GM10847 (cell line): ENCODE measurements around the gene DUSP3.

Source experiments
- POLR2A ChIP-seq: IDR thresholded peaks from 2 replicates; pipeline ENCODE4 v1.6.1; 2011; ENCODE audit not compliant: insufficient read length; ENCODE audit errors: extremely low read depth

The DUSP3 gene

DNA sequence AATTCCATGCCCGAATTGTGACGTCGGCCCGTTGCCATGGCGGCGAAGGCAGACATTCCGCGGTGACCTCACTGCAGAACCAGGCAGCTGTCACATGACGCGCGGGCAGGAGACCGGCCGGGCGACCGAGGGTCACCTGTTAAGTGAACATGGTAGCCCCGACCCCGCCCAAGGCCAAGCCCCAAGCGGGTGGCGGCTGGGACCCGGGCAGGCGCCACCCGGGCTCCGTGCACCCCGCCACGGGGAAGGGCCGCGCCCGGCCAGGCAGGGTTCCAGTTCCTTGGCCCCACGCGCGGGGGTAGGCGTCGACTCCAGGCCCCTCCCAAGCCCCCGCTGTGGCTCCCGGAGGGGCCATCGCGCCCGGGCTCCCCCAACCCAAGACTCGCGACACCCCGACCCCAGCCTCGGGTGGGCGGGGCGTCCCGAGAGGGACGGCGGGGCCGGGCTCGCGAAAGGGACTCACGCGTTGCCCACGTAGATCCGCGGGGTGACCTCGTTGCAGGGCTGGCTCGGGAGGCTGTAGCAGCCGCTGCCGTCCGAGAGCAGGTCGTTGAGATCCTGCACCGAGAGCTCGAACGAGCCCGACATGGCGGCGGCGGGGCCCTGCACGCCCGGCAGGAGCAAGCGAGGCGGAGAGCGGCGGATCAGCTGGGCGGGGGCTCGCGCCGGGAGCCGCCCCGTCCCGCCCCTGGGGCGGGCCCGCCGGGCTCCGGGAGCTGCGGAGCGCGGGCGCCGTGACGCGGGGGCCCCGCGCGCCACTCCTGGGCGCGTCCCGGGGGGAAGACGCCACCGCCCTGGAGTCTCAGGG lies at the start of gene DUSP3:
TSS of gene DUSP3 (minus strand) at position 641 of the 808 bp plus-strand sequence. CDS start at position 588, 53 bp downstream.
- peak; percentile 51 for TF ChIP-seq POLR2A

DNA sequence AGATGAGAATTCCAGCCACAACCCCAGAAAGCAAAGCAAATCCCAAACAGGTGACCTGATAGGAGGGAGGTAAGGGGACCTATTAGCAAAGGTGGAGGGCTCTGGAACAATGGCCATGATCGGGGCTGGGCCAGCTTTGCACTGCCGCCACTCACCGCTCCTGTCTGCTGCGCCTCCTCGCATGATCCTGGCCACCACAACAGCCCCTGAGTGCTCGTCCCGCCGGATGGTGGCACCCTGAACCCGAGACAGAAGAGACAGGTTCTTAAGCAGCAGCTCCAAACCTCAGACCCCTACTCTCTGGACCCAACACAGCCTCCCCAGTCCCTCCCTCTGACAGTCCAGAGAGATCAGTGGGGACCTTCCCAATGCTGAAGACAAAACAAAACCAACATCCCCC lies 48.8 kb upstream of the DUSP3 start:
- TF ChIP-seq POLR2A: no peak

DNA sequence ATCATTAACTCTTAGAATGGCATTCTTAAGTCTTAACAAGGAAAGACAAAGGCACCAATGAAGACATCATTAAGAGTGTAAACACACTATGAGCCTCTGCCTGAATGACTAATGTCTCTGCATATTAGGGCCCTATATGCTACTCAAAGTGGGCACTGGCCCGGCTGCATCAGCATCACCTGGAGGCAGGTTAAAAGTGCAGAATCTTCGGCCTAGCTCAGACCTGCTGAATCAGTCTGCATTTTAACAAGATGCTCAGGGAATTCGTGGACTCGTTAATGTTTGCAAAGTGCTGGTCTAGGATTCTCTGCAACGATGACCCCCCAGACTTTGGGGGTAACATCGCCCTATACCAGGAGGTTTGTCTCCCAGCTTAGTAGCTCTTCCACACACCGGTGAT lies 47.4 kb upstream of the DUSP3 start:
- no peak for TF ChIP-seq POLR2A

DNA sequence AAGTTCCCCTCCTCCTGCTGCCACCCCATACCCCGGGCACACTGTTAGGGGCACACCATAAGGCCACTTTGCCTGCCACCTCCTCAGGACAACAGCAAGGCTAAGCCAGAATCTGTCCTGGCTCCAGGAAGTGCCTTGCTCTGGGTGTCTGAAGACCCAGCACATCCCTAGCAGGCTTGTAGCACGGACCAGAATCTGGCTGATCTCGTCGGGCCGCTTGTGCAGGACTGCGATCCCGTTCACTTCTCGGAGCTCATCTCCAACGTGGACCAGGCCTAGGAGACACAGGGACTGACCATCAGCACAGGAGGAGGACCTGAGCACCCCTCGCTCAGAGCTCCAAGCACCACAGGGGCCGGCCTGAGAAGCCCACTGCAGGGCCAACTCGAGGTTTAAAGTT lies 46.8 kb upstream of the DUSP3 start:
- TF ChIP-seq POLR2A: no peak

DNA sequence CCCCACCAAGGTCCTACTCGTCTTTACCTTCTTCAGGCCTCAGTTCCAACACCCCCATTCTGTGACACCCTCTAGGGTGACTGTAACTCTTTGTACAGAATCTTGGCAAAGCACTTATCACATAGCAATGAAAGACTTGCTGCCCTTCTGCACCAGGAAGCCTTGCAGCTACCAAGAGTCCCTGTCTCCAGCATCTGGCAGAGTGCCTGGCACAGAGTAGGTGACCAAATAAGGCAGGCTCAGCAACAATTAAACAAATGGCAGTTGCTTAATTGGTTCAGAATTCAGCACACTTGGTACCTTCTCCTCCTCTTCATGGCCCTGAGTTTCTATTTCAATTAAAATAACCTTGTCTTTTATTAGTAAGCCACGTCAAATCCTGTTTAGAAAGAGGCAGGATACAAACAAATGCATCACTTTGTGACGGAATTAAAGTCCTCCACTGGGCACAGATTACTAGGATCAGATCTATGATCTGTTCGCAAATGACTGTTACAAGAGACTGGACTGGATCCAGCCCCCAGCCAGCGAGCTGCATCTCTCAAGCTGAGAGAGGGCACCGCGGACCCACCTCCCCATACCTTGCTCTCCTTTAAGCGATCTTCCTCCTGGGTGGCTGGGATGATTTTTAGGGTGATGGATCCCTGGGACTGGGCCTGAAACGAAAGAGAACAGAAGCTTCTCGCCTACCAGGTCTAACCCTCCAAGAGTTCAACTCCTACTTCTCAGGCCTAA lies 44.7 kb upstream of the DUSP3 start:
- no peak for TF ChIP-seq POLR2A

DNA sequence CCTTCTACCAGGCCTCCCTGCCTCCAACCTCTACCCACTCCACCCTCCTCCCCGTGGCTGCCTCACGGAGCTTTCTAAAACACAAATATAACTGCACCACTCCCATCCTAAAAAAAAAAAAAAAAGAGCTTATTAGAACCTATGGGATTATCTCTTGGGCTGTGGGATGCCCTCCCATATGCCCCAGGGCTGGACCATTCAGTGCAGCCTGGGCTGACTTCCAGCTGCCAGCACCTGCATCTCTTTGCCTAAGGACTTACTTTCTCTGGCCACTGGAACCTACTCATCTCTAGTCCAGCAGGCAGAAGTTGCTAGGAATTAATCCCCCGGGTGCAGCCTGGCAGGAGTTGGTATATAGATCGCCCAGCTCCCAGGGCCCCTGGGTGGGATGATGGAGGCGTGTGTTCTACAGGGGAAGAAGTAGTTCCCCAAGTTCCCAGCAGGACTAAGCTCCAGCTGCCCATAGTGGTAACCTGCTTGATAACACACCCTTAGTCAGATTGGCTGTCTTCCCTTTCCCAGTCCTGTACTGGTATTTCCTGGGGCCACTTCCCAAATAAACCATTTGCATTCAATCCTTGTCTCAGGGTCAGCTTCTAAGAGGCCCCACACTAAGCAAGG lies 43.9 kb upstream of the DUSP3 start:
- TF ChIP-seq POLR2A: no peak

DNA sequence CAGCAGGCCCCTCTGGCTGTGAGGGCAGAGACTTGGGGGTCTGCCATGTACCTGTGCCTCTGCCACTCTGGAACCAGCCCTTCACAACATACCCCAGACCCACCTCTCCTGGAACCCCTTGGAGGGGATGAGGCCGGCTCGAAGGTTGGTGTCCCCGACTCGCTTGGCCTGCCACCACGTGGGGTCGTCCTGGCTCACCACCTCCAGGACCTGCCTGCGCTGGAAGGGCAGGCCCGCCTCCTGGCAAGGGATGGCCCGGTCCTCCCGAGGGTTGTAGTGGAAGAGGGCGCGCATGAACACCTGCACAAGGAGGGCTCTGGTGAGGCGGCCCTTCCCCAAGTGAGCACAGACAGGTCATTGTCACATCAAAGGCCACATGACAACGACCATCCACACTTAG lies 42.0 kb upstream of the DUSP3 start:
- no peak for TF ChIP-seq POLR2A

DNA sequence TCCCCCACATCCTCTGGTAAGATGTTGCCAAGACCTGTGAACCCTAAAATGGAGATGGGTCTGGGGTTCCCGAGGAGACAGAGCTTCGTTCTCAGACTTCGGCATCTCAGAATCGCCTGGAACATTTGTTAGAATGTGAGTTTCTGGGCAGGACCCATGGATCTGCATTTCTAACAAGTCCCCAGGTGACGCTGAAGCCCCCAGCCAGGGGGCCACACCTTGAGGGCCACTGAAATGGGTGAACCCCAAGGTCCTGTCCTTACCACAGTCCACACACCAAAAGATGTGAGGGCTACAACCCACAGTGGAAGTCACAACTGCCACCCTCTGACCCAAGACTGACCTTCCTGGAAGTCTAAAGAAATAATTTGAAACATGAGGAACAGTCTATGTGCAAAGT lies 40.2 kb upstream of the DUSP3 start:
- no peak for TF ChIP-seq POLR2A

DNA sequence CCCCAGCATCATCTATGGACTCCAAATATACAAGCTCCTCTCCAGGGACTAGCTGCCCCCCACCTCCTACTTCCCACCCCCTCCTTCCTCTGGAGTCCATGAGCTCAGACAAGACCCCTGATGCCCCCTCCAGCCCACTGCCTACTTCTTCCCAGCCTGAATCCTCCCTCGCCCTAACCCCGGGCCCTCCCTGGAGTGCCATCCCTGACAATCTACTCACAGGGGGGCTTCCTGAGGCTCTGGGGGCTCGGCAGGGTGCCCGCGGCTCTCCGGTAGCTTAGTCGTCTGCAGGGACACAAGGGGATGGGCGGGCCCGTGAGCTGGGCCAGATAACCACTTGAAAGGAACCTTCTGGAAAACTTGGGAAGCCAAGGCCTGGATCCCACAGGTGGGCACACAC lies 39.0 kb upstream of the DUSP3 start:
- TF ChIP-seq POLR2A: no peak

DNA sequence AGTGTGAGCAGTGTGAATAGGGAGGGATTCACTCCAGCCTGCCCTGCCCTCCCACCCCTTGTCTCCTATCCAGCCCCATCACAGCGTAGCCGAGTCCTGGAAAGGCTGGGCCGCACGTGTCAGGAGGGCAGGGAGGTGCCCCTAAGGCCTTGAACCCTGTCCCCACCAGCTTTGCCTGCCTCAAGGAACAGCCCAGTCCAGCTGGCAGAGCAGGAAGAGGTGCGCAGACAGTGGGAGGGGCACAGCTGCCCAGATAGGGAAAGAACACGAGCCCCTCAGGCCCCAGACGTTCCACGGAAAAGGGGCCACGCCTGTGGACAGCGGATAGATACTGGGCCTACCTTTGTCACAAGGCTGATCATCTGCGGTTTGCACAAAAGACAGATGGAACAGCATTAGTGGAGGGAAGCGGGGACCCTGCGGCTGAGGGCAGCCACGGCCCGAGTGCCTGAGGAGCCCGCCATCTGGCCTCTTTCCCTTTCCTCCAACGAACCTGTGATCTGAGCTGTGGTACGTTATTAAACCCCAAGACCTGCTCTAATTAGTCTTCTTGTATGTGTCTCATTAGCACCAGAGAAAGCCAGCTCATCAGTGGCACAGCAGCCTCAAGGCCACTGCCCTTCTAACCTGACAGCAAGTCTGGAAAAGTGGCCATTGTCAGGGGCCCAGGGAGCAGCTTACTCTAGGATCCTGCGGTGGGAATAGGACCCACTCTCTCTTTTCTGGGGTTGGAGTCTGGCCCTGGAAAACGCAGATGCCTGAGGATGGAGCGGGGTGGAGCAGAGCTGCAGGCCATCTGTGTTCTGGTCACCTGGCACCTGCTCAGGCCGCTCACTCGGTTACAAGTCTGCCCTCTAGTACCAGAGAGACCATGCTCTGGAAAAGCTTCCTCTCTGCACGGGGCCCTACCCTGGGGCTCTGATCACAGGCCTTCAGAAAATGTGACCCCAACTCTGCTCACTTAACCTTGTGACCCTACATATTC lies 37.9 kb upstream of the DUSP3 start:
- no peak for TF ChIP-seq POLR2A

DNA sequence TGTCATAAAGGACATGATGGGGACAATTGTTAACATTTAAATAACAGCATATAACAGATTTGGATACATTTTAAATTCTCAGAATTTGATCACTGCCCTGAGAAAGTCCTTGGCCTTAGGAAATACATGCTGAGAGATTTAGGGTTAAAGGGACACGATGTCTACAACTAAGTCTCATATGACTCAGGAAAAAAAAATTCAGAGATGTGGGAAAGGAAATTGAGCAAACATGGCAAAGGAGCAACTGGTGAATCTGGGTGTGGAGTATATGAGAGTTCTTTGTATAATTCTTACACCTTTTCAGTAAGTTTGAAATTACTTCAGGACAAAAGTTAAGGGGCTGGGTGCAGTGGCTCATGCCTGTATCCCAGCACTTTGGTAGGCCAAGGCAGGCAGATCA lies 35.9 kb upstream of the DUSP3 start:
- no peak for TF ChIP-seq POLR2A

DNA sequence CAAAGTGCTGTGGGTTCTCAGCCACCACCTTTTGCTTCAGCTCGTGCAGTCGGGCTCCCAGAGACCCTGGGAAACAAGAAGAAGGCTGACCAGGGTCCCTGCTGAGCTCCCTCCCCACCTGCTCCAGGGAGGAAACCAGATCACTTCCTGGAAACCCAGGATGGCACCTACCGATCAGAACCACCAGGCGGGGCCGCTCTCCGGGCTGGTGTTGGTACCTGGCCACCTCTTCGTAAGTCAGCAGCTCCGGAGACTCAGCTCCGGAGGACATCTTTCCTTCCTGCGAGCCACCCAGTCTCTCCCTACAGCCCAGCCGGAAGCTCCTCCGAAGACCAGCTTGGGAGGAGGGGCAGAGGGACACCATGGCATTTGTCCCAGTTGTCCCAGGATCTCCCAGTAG lies 35.2 kb upstream of the DUSP3 start:
- TF ChIP-seq POLR2A: no peak

DNA sequence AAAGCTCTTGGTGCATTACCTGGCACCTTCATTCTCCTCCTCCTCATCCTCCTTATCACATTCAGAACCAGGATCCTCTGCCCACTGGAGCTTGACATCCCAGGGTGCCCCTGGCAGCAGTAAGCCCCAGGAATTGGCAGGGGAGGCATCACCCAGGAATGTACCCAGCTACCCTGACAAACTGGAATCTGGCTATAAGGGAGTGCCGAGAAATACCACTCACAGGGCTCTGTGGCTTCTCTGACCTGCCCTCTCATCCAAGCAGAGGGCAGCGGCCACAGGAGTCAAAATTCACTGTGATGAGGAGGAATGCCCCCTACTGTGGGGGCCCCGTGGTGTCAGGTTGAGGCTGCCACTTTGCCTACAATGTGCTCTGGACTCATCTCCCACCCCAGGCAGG lies 34.6 kb upstream of the DUSP3 start:
- TF ChIP-seq POLR2A: no peak

DNA sequence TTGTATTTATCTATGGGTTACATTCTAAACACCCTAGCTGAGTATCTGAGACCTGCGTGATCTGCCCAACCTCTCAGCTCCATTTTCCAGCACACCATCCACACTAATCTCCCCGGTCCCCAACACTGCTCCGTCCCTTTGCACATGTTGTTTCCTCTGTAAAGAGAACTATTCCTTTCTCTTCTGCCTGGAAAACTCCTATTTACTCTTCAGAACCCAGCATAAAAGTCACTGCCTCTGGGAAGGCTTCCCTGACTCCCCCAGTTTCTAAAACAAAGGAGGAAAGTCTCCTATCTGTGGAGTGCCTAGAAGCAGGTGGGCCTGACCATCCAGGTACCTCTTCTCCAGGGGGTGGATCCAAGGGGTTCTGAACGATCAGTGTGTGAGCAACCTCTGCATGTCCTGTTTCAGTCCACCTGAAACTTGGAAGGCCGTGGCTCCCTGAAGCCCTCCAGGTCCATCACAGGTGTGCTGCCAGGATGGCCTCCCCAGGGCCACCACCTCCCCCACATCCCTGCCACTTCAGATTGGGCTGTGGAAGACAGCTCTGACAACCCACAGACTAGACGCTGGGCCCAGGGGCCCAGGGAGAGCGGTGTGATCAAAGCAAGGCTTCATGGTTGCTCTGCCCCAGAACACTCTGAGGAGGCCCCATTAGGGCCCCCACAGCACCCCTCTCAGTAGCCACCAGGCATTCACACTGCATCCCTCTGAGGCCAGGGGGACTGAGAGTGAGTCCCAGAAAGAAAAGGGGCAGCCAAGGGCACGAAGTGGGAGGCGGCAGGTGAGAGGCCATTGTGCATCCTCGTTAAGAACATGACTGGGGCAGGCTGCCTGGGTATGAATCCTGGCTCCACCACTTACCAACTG lies 33.9 kb upstream of the DUSP3 start:
- no peak for TF ChIP-seq POLR2A
